Spinal cord (tissue), 10 donors: ENCODE measurements around the gene TRIO. TPM values are rescaled to one million over a fixed set of nuclear protein-coding genes. Genes with fewer than 3 reads are reported as not detected.
"Not testable (repeated sequence)": the region's sequence is repeated elsewhere in the genome, so short reads cannot be mapped to it uniquely, and the experiment has no call there.

Experiments
- DNase-seq, 6 donors: peaks; one replicate each; pipeline versions ENCODE4 v3.0.0 to v3.0.0-alpha.2; 2013 to 2015; ENCODE audit warnings: low spot score in 6 of 6, low read depth in 4 of 6
- H3K27ac ChIP-seq: one replicate; pipeline ENCODE4 v1.5.1; 2013; ENCODE audit warnings: low read depth, low read length, control low read depth
- H3K27me3 ChIP-seq: one replicate; pipeline ENCODE4 v1.6.1; 2013; ENCODE audit warnings: low read length; ENCODE audit not compliant: control insufficient read depth, insufficient read depth
- H3K36me3 ChIP-seq: one replicate; pipeline ENCODE4 v1.6.1; 2013; ENCODE audit warnings: low read length; ENCODE audit not compliant: control insufficient read depth, insufficient read depth
- H3K4me1 ChIP-seq: one replicate; pipeline ENCODE4 v1.6.1; 2013; ENCODE audit warnings: low read length; ENCODE audit not compliant: control insufficient read depth, insufficient read depth
- H3K4me3 ChIP-seq: one replicate; pipeline ENCODE4 v1.5.1; 2013; ENCODE audit warnings: low read depth, low read length, control low read depth
- H3K9me3 ChIP-seq: one replicate; pipeline ENCODE4 v1.6.1; 2013; ENCODE audit warnings: low read length; ENCODE audit not compliant: control insufficient read depth, insufficient read depth
- WGBS: methylation state at CpG from one replicate; pipeline ENCODE4 v1.1.5; 2013; ENCODE audit warnings: missing lambda C conversion rate; ENCODE audit not compliant: insufficient coverage; 5-methylcytosine and 5-hydroxymethylcytosine counted together
- polyA plus RNA-seq, 2 donors: library from polyadenylated mRNA; unstranded; fragments of 120-200 nt; gene quantifications; one replicate each; pipeline ENCODE4 v1.2.1, GENCODE V29; 2013; ENCODE audit not compliant: insufficient read length in 2 of 2
- total RNA-seq, 2 donors: library from RNA; depleted of rRNA in 1 of 2; stranded (reverse); fragments of 120-200 nt in 1 of 2; fragments of >200 nt in 1 of 2; gene quantifications; one replicate each; pipeline versions ENCODE4 v1.2.3 to v1.2.4, GENCODE V29; 2013 to 2014
- donor health status: healthy.

The TRIO gene
- total and polyA plus RNA-seq, 4 donors = 175 to 253 (median 240) TPM

GRCh38 chr5:14552017-14552416, 408.9 kb downstream of the TRIO start:
- WGBS = no CpG with 5 or more reads among the region's 1 CpG
- H3K9me3 ChIP-seq = no peaks in the 10 kb centered on the region
- H3K27ac ChIP-seq = no peak overlapping the region
- DNase-seq = no peak
- no peaks in the 10 kb centered on the region for H3K27me3 ChIP-seq
- no peak overlapping the region for H3K4me3 ChIP-seq
- peaks cover 2% of the 10 kb centered on the region for H3K4me1 ChIP-seq
- H3K36me3 ChIP-seq = no peaks in the 10 kb centered on the region

GRCh38 chr5:14554288-14554687, 411.1 kb downstream of the TRIO start:
- H3K27ac ChIP-seq = not testable (repeated sequence)
- WGBS = no CpG with 5 or more reads among the region's 3 CpGs

GRCh38 chr5:14556015-14556414, 412.9 kb downstream of the TRIO start:
- no peaks in the 10 kb centered on the region for H3K36me3 ChIP-seq
- no peak overlapping the region for H3K27ac ChIP-seq
- DNase-seq = no peak
- H3K4me3 ChIP-seq = no peak overlapping the region
- H3K27me3 ChIP-seq = no peaks in the 10 kb centered on the region
- no peaks in the 10 kb centered on the region for H3K9me3 ChIP-seq
- H3K4me1 ChIP-seq = peaks cover 6% of the 10 kb centered on the region
- WGBS = no CpG with 5 or more reads among the region's 2 CpGs

More at GRCh38 chr5:14554288-14554687, 411.1 kb downstream of the TRIO start:
- H3K4me1 ChIP-seq, DNase-seq, H3K9me3 ChIP-seq, H3K4me3 ChIP-seq, H3K27me3 ChIP-seq, H3K36me3 ChIP-seq: not testable (repeated sequence)

GRCh38 chr5:14557203-14557770, 414.1 kb downstream of the TRIO start:
- Histone ChIP-seq H3K27ac (no peak overlapping the region), H3K27me3 (no peaks in the 10 kb centered on the region), H3K4me1 (peaks cover 6% of the 10 kb centered on the region), H3K36me3 (no peaks in the 10 kb centered on the region), H3K9me3 (no peaks in the 10 kb centered on the region), H3K4me3 (no peak overlapping the region)
- WGBS = 45% methylated on average over 6 of the region's 8 CpGs
- DNase-seq = peak in 2 of 6 donors; percentile 57 to 82

- peaks cover 6% of the 10 kb centered on the region for H3K4me1 ChIP-seq
- peak in 2 of 6 donors; percentile 38 to 94 for DNase-seq
- no peak overlapping the region for H3K27ac ChIP-seq
- H3K9me3 ChIP-seq = no peaks in the 10 kb centered on the region
- no peak overlapping the region for H3K4me3 ChIP-seq
- 44% methylated on average over 5 of the region's 8 CpGs for WGBS
- H3K27me3 ChIP-seq = no peaks in the 10 kb centered on the region
- H3K36me3 ChIP-seq = no peaks in the 10 kb centered on the region
Measured at GRCh38 chr5:14557791-14558415, 414.8 kb downstream of the TRIO start.

Other genes starting within 250 kb of the TRIO start
- gene DNAH5, start 198.7 kb upstream of the TRIO start, total RNA-seq = 1 to 10 TPM; 1.9 to 2.6 TPM
- 1 to 10 TPM in 1 of 2 donors, under 1 TPM in 1; 0.96 to 2.1 TPM for gene DNAH5, start 198.7 kb upstream of the TRIO start, polyA plus RNA-seq